ENCODE results near the gene MED8.
"Not testable (repeated sequence)": the region's sequence is repeated elsewhere in the genome, so short reads cannot be mapped to it uniquely, and the experiment has no call there.

MED8 gene

GRCh38 chr1:43382027-43382779, 7.4 kb downstream of the MED8 start:
- DNase-seq: peak in 12 of 14 donors; percentile 49 to 90 (median 73)

GRCh38 chr1:43381612-43382011, 8.0 kb downstream of the MED8 start:
- peak in 6 of 14 donors; percentile 32 to 72 (median 66) for DNase-seq

GRCh38 chr1:43379476-43379875, 10.1 kb downstream of the MED8 start:
- DNase-seq: no peak

- DNase-seq: no peak
These were observed 11.8 kb downstream of the MED8 start for GRCh38 chr1:43377831-43378230.

- DNase-seq: no peak
These were observed 12.8 kb downstream of the MED8 start for GRCh38 chr1:43376723-43377235.

- peak in 1 of 14 donors; percentile 11 for DNase-seq
These were observed 16.3 kb downstream of the MED8 start for GRCh38 chr1:43373066-43373940.

- no peak for DNase-seq
These were observed 17.4 kb downstream of the MED8 start for GRCh38 chr1:43372172-43372571.

GRCh38 chr1:43370564-43370963, 19.0 kb downstream of the MED8 start:
- no peak for DNase-seq

GRCh38 chr1:43369779-43370178, 19.8 kb downstream of the MED8 start:
- DNase-seq: not testable (repeated sequence)

GRCh38 chr1:43368646-43369020, 21.0 kb downstream of the MED8 start:
- DNase-seq: peak in 2 of 14 donors; percentile 38 to 41

- peak; percentile 42 to 96 (median 86) for DNase-seq
These were observed 21.5 kb downstream of the MED8 start, which contains the start of gene ELOVL1 for GRCh38 chr1:43367904-43368645. Gene ELOVL1, minus strand, starts transcription at chr1:43368011. Its CDS starts 2,402 bp downstream, at chr1:43365609.

GRCh38 chr1:43367026-43367903, 22.3 kb downstream of the MED8 start:
- peak in 2 of 14 donors; percentile 44 to 45 for DNase-seq

GRCh38 chr1:43366601-43367025, 23.0 kb downstream of the MED8 start:
- DNase-seq: no peak

GRCh38 chr1:43366179-43366578, 23.4 kb downstream of the MED8 start:
- DNase-seq: no peak

GRCh38 chr1:43365678-43366077, 23.9 kb downstream of the MED8 start:
- DNase-seq: no peak

GRCh38 chr1:43363935-43364525, 25.6 kb downstream of the MED8 start:
- DNase-seq: no peak

- no peak for DNase-seq
These were observed 26.2 kb downstream of the MED8 start for GRCh38 chr1:43363283-43363934.

GRCh38 chr1:43360616-43361015, 29.0 kb downstream of the MED8 start:
- no peak for DNase-seq

GRCh38 chr1:43359696-43360095, 29.9 kb downstream of the MED8 start:
- DNase-seq: no peak
